PC-9 (cell line): ENCODE data around the gene MOGAT1.

Experiments
- EZH2 ChIP-seq: fragments of 200-600 bp; sonication (generic); IDR thresholded peaks from 2 replicates; pipeline ENCODE4 v1.8.0; 2017; ENCODE audit warnings: antibody characterized with exemption, low read depth
- TF ChIP-seq, protein P1 (sequence below): fragments of 200-600 bp; sonication (generic); conservative IDR thresholded peaks from 2 replicates; pipeline ENCODE4 v1.6.1; 2017; ENCODE audit warnings: mixed run types, antibody characterized with exemption, mild to moderate bottlenecking, moderate library complexity

DNA sequence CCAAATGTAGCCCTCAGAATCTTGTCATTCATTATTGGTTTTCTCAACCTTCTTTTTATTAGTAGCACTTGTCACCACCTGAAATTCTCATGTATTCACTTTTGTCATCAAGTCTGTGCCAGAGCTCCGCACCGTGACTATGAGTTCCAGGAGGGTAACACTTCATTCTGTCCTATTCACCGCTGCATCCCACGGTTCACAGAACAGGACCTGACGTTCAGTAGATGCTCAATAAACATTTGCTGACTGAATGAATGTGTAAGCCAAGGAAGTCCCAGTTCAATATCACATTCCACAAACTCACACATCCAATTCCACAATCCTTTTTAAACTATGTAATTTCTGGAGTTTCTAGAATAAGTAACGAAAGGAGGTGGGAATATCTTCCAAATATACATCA is 65.5 kb downstream of the MOGAT1 start:
- TF ChIP-seq, protein P1, sequence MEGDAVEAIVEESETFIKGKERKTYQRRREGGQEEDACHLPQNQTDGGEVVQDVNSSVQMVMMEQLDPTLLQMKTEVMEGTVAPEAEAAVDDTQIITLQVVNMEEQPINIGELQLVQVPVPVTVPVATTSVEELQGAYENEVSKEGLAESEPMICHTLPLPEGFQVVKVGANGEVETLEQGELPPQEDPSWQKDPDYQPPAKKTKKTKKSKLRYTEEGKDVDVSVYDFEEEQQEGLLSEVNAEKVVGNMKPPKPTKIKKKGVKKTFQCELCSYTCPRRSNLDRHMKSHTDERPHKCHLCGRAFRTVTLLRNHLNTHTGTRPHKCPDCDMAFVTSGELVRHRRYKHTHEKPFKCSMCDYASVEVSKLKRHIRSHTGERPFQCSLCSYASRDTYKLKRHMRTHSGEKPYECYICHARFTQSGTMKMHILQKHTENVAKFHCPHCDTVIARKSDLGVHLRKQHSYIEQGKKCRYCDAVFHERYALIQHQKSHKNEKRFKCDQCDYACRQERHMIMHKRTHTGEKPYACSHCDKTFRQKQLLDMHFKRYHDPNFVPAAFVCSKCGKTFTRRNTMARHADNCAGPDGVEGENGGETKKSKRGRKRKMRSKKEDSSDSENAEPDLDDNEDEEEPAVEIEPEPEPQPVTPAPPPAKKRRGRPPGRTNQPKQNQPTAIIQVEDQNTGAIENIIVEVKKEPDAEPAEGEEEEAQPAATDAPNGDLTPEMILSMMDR = no peak
- no peak for TF ChIP-seq EZH2
